Hypothalamus (tissue), 51 donors: Measurements from ENCODE around the gene KRT78.

ENCODE experiments used
- DNase-seq, 51 donors: peaks; one replicate each; lab custom pipeline; 2025; lab: John Stamatoyannopoulos, UW

The KRT78 gene

DNA sequence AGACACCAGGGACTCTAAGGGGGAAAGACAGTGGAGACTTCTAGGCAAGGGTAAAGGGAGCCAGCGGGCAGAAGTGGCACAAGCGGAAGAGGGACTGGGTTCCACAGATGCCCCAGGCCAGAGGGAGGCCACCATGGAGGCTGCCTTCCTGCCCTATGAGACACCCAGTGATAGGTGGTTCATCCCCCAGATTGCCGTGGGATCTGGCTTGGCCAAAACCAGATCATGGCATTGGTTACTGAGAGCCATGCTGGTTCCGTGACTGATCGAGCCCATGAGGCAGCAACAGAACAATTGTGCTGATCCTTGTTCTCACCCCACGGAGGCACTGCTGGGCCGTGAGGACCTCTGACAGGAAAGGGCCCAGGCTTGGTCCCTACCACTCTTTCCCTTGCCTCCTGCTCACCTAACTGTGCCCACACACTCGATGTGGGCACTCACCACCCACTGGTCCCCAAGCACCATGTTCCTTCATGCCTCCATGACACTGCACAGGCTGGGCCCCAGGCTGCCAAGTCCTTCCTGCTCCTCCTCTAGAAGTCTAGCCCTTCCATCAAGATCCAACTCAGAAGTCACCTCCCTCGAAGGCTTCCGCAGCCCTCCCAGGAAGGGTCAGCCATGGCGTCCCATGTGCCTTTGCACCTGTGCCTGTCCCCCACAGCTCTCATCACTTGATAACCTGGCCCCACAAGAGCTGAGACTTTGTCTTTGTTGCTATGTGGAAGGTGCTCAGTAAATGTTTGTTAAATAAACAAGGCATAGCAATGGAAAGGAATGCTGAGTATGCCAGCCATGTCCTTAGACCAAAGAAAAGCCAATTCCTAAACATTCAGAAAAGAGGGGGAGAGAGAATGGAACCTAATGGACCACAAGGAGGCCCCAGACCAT lies 21.9 kb downstream of the KRT78 start:
- DNase-seq, result no peak

DNA sequence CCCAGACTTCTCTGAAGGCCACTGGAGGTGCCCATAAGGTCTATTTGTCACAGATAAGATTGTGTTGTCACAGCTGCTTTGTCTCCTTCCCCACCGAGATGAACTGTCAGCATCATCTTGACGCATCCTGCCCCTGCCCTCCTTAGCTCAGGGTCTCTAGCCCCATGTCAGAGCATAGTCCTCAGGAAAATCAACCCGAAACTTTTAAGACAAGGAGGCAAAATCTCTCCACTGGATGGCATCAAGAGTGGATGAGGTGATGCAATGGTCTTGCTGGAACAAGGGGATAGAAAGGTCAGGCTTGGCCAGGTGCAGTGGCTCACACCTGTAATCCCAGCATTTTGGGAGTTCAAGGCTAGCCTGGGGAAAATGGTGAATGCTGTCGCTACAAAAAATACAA lies 22.8 kb downstream of the KRT78 start:
- no peak for DNase-seq

DNA sequence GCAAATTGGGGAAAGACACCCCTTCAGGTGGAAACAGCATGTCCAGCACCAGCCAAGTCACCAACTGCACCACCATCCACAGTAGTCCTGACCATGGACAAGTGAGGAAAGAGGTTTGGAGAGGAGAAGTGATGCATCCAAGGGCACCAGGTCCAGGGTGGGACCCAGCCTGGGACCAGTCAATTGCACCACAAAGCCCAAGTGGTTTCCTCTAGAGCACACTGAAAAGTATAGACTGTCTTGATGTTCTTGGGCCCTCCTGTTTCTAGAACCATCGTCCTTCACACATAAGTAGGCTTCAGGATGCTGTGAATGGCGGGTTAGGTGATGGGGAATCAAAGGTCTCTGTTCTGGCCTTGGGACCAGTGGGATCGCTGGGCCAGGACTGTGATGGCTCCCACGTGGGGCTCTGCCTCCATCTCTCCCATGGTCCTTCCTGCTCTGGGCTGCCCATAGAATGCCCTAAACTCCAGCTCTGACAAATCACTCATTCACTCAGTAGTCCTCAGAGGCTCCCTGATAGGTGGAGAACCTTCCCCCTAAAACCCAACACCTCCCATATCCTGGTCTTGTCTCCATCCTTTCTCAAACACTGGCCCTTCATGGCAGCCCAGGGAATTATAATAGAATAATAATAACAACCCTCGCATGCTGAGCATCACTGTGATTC lies 23.9 kb downstream of the KRT78 start:
- DNase-seq, result no peak

DNA sequence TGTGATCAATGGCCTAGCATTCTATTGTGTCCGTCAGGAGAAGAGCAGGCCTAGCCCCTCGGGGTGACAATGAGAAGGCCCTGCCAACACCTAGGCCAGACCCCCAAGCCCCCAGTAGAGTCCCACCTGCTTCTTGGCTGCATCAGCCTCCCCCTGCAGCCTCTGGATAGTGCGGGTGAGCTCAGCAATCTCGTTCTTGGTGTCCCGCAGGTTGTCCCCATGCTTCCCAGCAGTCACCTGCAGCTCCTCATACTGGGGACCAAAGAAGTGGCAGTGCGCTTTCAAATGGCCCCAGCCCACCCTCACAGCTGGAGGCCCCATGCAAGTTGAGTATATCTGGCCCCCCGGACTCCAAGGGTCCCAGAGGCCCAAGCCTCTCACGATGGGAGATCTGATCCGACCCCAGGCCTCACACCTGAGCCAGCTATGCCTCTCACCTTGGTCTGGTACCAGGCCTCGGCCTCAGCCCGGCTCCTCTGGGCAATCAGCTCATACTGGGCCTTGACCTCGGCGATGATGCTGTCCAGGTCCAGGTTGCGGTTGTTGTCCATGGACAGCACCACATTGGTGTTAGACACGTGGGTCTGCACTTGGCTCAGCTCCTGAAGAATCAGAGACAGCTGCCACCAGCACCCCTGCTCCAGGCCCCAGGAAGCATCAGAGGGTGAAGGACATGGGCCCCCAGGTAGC lies 24.9 kb downstream of the KRT78 start:
- no peak for DNase-seq

DNA sequence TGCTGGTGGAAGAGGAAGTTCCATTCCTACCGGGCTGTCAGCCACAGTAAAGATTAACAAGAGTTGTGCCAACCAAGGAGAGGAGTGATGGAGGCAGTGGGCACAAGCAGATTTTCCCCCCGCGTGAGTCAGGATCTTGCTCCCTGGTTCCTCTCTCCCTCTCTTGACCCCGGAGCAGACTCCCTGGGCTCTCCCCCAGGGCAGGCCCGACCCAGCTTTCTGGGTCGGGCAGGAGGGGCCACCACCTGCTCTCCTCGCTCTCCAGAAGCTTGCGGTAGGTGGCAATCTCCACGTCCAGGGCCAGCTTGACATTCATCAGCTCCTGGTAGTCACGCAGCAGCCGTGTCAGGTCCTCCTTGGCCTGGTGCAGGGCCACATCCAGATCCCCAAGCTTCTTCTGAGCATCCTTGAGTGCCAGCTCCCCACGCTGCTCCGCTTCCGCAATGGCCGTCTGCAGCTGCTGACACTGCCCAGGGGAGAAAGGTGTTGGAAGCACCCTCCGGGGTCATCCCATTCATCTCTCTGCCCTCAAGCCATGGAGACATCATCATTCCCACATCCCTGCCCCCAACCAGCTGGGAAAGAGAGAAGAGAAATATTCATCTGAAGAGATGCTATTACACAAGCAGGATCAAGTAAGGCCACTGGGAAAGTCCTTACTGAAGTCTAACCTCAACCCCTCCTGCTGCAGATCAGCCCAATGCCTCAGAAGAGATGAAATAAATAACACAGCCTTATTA lies 25.9 kb downstream of the KRT78 start:
- no peak for DNase-seq

DNA sequence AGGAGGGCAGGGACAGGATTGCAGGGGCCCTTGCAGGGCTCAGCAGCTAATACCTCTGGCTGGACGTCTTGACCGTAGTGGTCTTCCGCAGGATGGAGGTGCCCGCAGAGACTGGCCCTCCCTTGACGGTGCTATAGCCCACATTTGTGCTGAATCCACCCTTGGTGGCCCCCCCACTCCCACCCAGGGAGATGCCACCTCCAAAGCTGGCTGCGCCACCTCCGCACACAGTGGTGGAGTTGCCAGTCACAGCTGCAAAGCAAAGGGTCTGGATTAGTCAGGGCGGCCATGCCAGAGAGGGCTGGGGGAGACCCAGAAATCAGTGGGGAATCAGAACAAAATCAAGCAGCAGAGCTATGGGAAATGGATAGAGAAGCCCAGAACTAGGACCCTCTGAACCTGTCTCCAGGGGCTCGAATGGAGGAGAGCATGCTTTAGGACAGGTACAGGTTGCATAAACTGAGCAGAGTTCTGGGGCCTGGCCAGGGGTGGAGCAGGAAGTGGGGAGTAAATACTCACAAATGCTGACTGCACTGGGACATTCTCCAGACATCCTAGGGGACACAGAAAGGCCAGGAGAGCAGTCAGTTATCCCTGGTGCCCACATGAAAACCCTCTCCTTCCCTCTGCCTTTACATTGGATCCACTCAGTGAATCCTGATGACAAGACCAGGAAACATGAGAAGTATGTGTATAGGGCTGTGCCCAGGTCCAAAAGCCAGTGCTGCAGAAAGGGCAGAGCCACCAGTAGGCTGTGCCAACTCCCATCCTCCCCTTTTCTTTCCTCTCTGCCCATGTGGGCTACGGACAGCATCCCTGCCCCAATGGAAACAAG lies 26.8 kb downstream of the KRT78 start:
- no peak for DNase-seq

DNA sequence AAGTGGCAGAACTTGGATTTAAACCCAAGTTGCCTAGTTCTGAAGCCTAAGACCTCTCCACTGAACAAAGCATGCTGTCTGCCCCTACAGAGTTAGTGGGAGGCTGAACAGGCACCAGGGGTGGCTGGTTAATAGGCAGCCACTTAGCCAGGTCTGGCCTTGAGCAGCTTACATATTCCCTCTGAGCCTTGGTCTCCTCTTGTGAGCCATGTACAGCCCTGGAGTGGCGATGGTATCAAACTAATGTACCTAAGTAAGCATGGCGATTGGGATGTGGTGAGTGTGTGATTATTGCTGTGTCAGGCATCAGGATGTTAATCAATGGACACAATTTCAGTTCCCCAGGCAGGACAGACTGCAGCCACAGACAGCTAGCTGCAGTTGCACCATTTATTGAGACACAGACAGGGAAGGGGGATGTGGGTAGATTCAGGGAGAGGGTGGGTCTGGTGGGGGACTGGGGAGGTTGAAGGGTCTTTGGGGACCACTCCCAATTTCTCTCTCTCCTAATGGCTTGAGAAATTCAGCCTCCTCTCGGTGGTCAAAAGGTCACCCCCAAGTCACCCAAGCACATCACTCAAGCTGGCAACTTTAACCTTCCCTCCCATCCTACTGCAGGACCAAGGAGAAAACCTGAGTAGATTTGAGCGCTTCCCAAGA lies 27.6 kb downstream of the KRT78 start:
- DNase-seq, result no peak

DNA sequence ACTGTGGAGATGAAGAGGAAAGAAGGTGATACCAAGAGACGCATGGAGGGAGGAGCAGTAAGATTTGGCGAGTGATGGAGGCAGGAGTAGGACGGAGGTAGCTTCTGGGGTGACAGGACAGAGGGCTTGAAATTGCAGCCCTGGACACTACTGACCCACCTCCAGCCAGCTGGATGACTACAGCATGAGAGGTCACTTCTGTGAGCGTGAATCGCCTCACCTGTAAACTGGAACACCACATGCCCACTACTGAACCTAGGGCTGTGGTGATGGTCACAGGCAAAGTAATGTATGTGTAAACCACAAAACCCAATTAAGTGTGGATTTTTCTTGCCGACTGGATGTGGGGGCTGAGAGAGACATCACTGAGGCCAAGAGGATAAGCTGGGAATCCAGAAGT lies 28.3 kb downstream of the KRT78 start:
- no peak for DNase-seq

DNA sequence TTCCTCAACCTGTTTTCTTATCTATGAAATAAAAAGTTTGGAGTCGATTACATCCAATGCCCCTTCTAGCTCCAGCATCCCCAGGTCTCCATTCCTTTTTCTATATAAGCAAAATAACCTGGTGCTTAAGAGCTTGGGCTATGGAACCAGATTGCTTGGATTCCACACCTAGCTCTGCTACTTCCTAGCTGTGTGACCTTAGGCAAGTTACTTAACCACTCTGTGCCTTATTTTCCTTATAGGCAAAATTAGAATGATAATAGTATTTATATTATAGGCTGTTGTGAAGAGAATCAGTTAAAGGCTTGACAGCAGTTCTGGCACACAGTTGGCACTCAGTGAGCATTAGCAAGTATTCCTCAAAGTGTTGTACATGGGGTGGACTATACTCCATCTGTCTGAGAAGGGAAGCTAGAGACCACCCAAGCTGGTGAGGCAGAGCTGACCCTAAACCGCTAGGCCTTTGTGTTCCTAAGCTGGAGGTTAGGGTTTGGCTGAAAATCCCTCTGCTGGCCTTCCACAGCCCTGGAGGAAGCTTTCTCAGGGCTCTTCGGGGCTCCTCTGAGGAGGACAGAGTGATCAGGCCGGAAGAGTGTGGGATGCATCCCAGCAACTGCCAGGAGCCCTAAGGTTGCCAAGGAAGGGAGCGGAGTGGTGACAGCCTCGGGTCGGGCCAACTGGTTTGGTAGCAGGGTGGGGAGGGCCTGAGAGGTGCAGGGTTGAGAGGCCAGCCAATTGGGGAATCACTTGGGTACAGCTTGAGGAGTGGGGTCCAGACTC lies 28.9 kb downstream of the KRT78 start:
- DNase-seq, result no peak

DNA sequence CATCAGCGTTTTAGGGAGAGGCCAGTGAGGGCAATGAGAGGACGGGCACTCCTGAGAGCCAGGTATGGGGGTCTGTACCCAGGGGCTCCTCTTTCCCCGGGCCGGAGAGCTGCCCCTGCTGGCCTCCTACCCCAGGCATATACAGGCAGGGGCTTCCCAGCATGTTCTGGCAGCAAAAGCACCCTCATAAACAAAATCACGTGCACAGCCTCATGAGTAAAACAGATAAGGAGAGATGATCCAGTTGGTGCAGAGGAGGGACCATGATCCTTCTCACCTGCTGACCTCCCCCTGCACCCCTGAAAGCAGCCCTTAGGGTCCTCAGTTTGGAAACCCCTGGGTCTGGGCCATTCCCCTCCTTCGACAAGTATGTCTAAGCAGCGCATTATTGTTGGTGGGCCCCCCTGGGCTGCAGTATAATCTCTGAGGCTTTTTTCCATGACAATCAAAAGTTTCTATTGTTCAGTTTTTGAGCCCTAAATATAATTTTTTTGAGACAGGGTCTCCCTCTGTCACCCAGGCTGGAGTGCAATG lies 29.8 kb downstream of the KRT78 start:
- DNase-seq, result no peak

DNA sequence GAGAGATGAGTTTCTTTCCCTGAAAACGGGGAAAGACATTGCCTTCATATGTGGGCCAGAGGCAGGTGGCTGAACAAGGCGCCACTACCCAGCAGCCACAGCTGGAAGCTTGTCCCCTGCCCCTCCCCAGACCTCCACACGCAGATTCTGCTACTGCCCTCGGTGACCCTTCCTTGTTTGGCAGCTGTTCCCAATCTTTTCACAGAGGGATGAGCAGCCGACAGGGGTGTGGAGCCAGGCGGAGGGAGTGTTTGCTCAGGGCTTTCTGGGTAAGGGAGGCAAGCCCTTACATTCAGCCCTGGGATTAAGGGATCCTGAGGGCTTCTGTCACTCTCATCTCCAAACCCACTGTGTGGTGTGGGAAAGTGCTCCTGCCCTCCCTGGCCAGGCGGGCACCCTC lies 30.4 kb downstream of the KRT78 start:
- no peak for DNase-seq

DNA sequence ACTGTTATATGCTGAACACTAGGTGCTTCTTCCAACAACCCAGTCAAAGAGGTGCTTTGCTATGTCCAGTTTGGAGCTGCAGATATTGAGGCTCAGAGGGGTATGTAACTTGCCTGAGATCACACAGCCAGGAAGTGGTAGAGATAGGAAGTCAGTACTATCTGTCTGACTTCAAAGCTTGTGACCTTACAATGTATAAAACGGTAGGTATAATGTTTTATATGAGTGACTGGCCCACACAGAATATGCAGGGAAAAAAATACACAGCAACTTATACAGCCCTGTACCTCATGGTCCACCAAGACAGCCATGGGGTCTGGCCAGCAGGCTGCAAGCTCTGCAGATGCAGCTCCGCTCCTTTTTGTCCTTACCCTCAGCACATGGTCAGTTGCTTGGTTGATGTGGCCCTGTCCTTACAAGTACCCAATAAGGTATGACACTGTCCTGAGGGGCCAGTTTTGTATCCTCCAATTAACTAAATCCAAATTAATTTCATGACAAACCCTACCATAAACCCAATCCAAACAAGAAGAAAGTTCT lies 31.0 kb downstream of the KRT78 start:
- DNase-seq, result no peak

DNA sequence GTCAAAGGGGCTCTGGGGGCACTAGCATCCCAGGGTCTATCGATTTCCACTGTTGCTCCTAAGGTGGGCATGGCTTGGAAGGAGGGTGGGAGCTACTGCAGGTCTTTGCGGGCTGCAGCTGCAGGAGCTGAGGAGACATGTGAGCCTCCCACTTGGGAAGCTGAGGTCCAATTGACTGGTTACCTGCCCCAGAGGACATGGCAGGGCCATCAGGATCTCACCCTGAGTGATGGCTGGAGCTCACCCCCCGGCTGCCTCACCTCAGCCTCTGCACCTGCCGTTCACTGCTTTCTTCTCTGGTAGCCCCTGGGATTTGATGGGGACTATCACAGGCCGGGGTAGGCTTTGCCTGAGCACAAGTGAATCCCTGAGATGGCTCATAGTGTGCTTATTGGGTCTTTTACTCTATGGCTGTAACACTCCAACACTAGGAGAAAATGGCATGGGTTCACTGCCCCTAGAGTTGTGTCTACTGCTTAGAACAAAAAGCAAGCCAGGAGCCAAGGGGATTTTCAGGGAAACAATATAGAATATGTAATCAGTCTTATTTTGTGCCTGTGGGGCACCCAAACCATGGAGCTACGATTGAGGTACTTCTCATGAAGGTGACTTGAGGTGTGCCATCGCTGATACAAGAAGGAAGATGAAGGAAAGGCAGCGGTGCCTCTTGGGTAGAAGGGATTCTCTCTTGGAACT lies 31.6 kb downstream of the KRT78 start:
- no peak for DNase-seq

DNA sequence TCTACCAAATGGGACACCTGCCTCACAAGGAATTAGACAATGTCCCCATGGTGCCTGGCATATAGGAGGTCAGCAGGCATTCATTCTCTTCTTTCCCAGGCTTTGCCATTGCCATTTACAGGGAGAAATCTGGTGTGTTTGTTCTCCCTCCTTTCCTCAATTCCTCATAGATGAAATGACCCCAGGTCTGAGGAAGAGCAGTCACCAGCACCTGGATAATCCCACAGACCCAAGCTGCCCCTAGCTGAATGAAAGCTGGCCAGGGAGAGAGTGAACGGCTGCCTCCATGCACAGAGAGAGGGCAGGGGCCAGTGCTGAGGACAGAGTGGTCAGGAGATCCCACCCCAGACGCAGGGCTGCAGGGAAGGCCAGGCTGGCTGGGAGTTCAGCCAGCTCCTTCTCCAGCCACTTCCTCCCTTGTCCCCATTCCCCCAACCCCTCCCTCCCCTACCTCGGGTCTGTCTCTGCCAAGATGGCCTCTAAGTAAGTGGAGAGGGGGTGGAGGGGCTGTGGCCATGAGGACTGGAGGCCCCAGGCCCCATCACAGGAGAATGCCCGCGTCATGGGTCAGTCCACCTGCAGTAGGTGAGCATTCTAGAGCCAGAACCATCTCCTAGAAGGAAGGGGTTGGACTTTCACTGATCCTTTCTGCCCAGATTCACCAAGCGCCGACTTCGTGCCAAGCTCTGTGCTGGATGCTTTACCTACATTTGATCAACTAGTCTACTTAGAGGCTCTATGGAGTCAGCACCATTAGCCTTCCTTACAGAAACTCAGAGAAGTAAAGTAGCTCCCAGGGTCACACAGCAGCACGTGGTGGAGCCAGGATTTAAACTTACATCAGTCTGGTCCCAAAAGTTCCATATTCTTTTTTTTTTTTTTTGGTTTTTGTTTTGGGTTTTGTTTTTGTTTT lies 32.9 kb downstream of the KRT78 start:
- no peak for DNase-seq

DNA sequence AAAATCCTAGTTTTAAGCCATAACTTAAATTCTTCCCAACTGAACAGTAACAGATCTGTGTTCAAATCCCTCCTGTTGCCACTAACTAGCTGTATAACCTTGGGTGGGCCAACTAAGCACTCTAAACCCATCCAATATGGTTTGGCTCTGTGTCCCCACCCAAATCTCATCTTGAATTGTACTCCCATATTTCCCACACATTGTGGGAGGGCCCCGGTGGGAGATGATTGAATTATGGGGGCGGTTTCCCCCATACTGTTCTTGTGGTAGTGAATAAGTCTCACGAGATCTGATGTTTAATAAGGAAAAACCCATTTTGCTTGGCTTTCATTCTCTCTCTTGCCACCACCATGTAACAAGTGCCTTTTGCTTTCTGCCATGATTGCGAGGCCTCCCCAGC lies 33.6 kb downstream of the KRT78 start:
- DNase-seq, result no peak

DNA sequence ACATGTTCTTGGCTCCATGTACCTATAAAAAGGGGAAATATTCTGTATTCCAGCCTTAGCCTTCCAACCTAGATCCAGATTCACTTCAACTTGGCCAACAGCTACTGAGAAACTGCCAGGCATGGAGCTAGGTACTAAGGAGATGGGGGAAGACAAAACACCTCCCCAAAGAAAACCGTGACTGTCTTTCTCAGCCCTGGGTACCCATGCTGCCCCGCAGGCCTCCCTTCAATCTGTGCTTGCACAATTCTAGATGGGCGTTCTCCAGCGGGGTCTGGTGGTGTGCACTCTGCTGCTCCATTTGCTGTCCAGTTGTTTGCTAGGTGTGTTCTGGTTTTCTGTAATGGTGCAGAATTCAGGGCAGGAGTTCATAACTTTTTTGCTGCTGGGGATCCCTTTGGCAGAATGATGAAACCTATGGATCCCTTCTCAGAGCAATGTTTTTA lies 34.1 kb downstream of the KRT78 start:
- DNase-seq, result no peak
